Trophoblast cell (in vitro differentiated cells and primary cell): ENCODE data around the gene RNASE7.
A peak's percentile ranks its signal among the peaks of the same experiment; 100 is the strongest.

Source experiments
- DNase-seq, 2 donors: peaks; one replicate each; pipeline ENCODE4 v3.0.0-alpha.2; 2016
- H2AFZ ChIP-seq: 2 replicates; pipeline ENCODE4 v1.6.1; 2013; ENCODE audit warnings: low read length, moderate library complexity, mild to moderate bottlenecking; ENCODE audit not compliant: insufficient read depth, poor library complexity
- H2AK5ac ChIP-seq: 2 replicates; pipeline ENCODE4 v1.6.1; 2013; ENCODE audit warnings: mild to moderate bottlenecking, low read length
- H2BK120ac ChIP-seq: 2 replicates; pipeline ENCODE4 v1.6.1; 2013; ENCODE audit warnings: low read length, mild to moderate bottlenecking, moderate library complexity; ENCODE audit not compliant: insufficient read depth, poor library complexity
- H2BK12ac ChIP-seq: 2 replicates; pipeline ENCODE4 v1.6.1; 2013; ENCODE audit warnings: mild to moderate bottlenecking, low read length, moderate library complexity
- H2BK5ac ChIP-seq: 2 replicates; pipeline ENCODE4 v1.6.1; 2013; ENCODE audit warnings: low read length, low read depth, moderate library complexity, mild to moderate bottlenecking; ENCODE audit not compliant: poor library complexity
- H3K14ac ChIP-seq: 2 replicates; pipeline ENCODE4 v1.6.1; 2013; ENCODE audit warnings: mild to moderate bottlenecking, low read length
- H3K18ac ChIP-seq: 2 replicates; pipeline ENCODE4 v1.6.1; 2013; ENCODE audit warnings: mild to moderate bottlenecking, low read length
- H3K23ac ChIP-seq: 2 replicates; pipeline ENCODE4 v1.6.1; 2013; ENCODE audit warnings: low read length
- H3K27ac ChIP-seq: 2 replicates; pipeline ENCODE4 v1.5.1; 2013; ENCODE audit warnings: low read depth, mild to moderate bottlenecking, inconsistent platforms, low read length, moderate library complexity
- H3K27me3 ChIP-seq: 2 replicates; pipeline ENCODE4 v1.6.1; 2013; ENCODE audit warnings: inconsistent platforms, mild to moderate bottlenecking, low read length, moderate library complexity; ENCODE audit not compliant: insufficient read depth
- H3K36me3 ChIP-seq, 2 experiments: 1 replicate in 1 of 2; 2 replicates in 1 of 2; pipeline ENCODE4 v1.6.1; 2013; ENCODE audit warnings: low read length in 2 of 2, mild to moderate bottlenecking in 2 of 2, moderate library complexity in 1 of 2; ENCODE audit not compliant: insufficient read depth in 2 of 2, control insufficient read depth in 1 of 2
- H3K4ac ChIP-seq: 2 replicates; pipeline ENCODE4 v1.6.1; 2013; ENCODE audit warnings: low read depth, mild to moderate bottlenecking, low read length, moderate library complexity
- H3K4me1 ChIP-seq, 2 experiments: 1 replicate in 1 of 2; 2 replicates in 1 of 2; pipeline ENCODE4 v1.6.1; 2013; ENCODE audit warnings: low read length in 2 of 2, mild to moderate bottlenecking in 2 of 2, moderate library complexity in 1 of 2; ENCODE audit not compliant: insufficient read depth in 2 of 2, control insufficient read depth in 1 of 2
- H3K4me2 ChIP-seq: 2 replicates; pipeline ENCODE4 v1.6.1; 2013; ENCODE audit warnings: inconsistent platforms, mild to moderate bottlenecking, low read length, moderate library complexity
- H3K4me3 ChIP-seq: 2 replicates; pipeline ENCODE4 v1.5.1; 2013; ENCODE audit warnings: mild to moderate bottlenecking, low read depth, low read length, inconsistent platforms
- H3K79me1 ChIP-seq: one replicate; pipeline ENCODE4 v1.6.1; 2013; ENCODE audit warnings: low read length
- H3K79me2 ChIP-seq: 2 replicates; pipeline ENCODE4 v1.6.1; 2013; ENCODE audit warnings: low read length, mild to moderate bottlenecking; ENCODE audit not compliant: control insufficient read depth, insufficient read depth, poor library complexity
- H3K9ac ChIP-seq: 2 replicates; pipeline ENCODE4 v1.6.1; 2013; ENCODE audit warnings: mild to moderate bottlenecking, low read length
- H3K9me3 ChIP-seq: 2 replicates; pipeline ENCODE4 v1.6.1; 2013; ENCODE audit warnings: low read depth, mild to moderate bottlenecking, control low read depth, inconsistent platforms, low read length; ENCODE audit not compliant: insufficient read depth
- H4K12ac ChIP-seq: 2 replicates; pipeline ENCODE4 v1.6.1; 2013; ENCODE audit warnings: low read depth, mild to moderate bottlenecking, low read length, moderate library complexity
- H4K8ac ChIP-seq: 2 replicates; pipeline ENCODE4 v1.6.1; 2013; ENCODE audit warnings: low read depth, mild to moderate bottlenecking, low read length, moderate library complexity
- H4K91ac ChIP-seq: one replicate; pipeline ENCODE4 v1.6.1; 2013; ENCODE audit warnings: low read depth, mild to moderate bottlenecking, low read length, moderate library complexity
- WGBS: extraction: QIAGEN DNeasy Blood & Tissue Kit; methylation state at CpG from one replicate; pipeline ENCODE4 v1.1.7; 2013; ENCODE audit warnings: missing lambda C conversion rate; ENCODE audit not compliant: insufficient read length, insufficient coverage; ENCODE audit errors: extremely low coverage; 5-methylcytosine and 5-hydroxymethylcytosine counted together

RNASE7 gene

GRCh38 chr14:21084396-21084795, 42.2 kb downstream of the RNASE7 start:
- DNase-seq, result no peak
- Histone ChIP-seq H3K79me2 (no peaks in the 10 kb centered on the region), H4K8ac (no peak overlapping the region), H3K23ac (no peak overlapping the region), H2BK12ac (no peak overlapping the region), H3K4me1 (no peaks in the 10 kb centered on the region), H3K4ac (no peak overlapping the region), H3K4me3 (no peak overlapping the region), H3K36me3 (peaks cover 58 to 88% of the 10 kb centered on the region in 2 experiments), H2AFZ (no peak overlapping the region), H3K27me3 (no peaks in the 10 kb centered on the region), H2BK5ac (no peak overlapping the region), H2AK5ac (no peak overlapping the region), H3K9me3 (no peaks in the 10 kb centered on the region), H3K18ac (no peak overlapping the region), H2BK120ac (no peak overlapping the region), H4K12ac (no peak overlapping the region), H3K27ac (no peak overlapping the region), H3K14ac (no peak overlapping the region), H3K4me2 (no peak overlapping the region), H3K79me1 (no peaks in the 10 kb centered on the region), H3K9ac (no peak overlapping the region), H4K91ac (no peak overlapping the region)
- no CpG with 5 or more reads among the region's 2 CpGs for WGBS

GRCh38 chr14:21084998-21085853, 43.1 kb downstream of the RNASE7 start:
- no peak overlapping the region for H2AFZ ChIP-seq
- DNase-seq, result peak in 1 of 2 donors; percentile 6
- no peak overlapping the region for H2BK120ac ChIP-seq
- H4K12ac ChIP-seq, result no peak overlapping the region
- no peaks in the 10 kb centered on the region for H3K9me3 ChIP-seq
- no peak overlapping the region for H3K9ac ChIP-seq
- H2BK12ac ChIP-seq, result no peak overlapping the region
- H4K8ac ChIP-seq, result no peak overlapping the region
- no CpG with 5 or more reads among the region's 17 CpGs for WGBS
- no peak overlapping the region for H2BK5ac ChIP-seq
- H3K79me2 ChIP-seq, result no peaks in the 10 kb centered on the region
- no peaks in the 10 kb centered on the region for H3K79me1 ChIP-seq
- H3K18ac ChIP-seq, result no peak overlapping the region
- H3K23ac ChIP-seq, result no peak overlapping the region
- no peak overlapping the region for H4K91ac ChIP-seq
- H3K4ac ChIP-seq, result no peak overlapping the region
- H3K27me3 ChIP-seq, result no peaks in the 10 kb centered on the region
- H3K4me3 ChIP-seq, result no peak overlapping the region
- H2AK5ac ChIP-seq, result no peak overlapping the region
- H3K4me2 ChIP-seq, result no peak overlapping the region
- no peaks in the 10 kb centered on the region for H3K4me1 ChIP-seq
- H3K27ac ChIP-seq, result no peak overlapping the region
- H3K36me3 ChIP-seq, result peaks cover 59 to 87% of the 10 kb centered on the region in 2 experiments
- no peak overlapping the region for H3K14ac ChIP-seq

- DNase-seq, result no peak
- no peak overlapping the region for H2BK5ac ChIP-seq
- H3K36me3 ChIP-seq, result peaks cover 59 to 84% of the 10 kb centered on the region in 2 experiments
Observed at GRCh38 chr14:21086908-21087293, 44.7 kb downstream of the RNASE7 start.

GRCh38 chr14:21087294-21088091, 45.3 kb downstream of the RNASE7 start:
- Histone ChIP-seq H3K36me3 (peaks cover 58 to 83% of the 10 kb centered on the region in 2 experiments), H3K14ac (no peak overlapping the region), H3K9me3 (no peaks in the 10 kb centered on the region), H4K8ac (no peak overlapping the region), H3K18ac (no peak overlapping the region), H3K4me3 (no peak overlapping the region), H2BK120ac (no peak overlapping the region), H4K91ac (no peak overlapping the region), H3K79me2 (no peaks in the 10 kb centered on the region), H2AK5ac (no peak overlapping the region), H2BK12ac (no peak overlapping the region), H4K12ac (no peak overlapping the region), H3K27me3 (no peaks in the 10 kb centered on the region), H2BK5ac (no peak overlapping the region), H3K4me2 (no peak overlapping the region), H3K27ac (no peak overlapping the region), H3K4me1 (no peaks in the 10 kb centered on the region), H3K4ac (no peak overlapping the region), H3K79me1 (no peaks in the 10 kb centered on the region), H2AFZ (no peak overlapping the region), H3K23ac (no peak overlapping the region), H3K9ac (no peak overlapping the region)
- no CpG with 5 or more reads among the region's 19 CpGs for WGBS
- peak; percentile 22 to 38 for DNase-seq

More at GRCh38 chr14:21086908-21087293, 44.7 kb downstream of the RNASE7 start:
- Histone ChIP-seq H3K27me3 (no peaks in the 10 kb centered on the region), H2AFZ (no peak overlapping the region), H3K9me3 (no peaks in the 10 kb centered on the region), H4K12ac (no peak overlapping the region), H3K23ac (no peak overlapping the region), H3K4ac (no peak overlapping the region), H2BK12ac (no peak overlapping the region), H3K14ac (no peak overlapping the region), H3K18ac (no peak overlapping the region), H3K4me2 (no peak overlapping the region), H3K79me2 (no peaks in the 10 kb centered on the region), H3K4me3 (no peak overlapping the region), H3K9ac (no peak overlapping the region), H4K8ac (no peak overlapping the region), H3K79me1 (no peaks in the 10 kb centered on the region), H3K4me1 (no peaks in the 10 kb centered on the region), H3K27ac (no peak overlapping the region), H4K91ac (no peak overlapping the region), H2BK120ac (no peak overlapping the region), H2AK5ac (no peak overlapping the region)
- no CpG with 5 or more reads among the region's 4 CpGs for WGBS
